Liver (tissue), 9 donors: Measurements from ENCODE around the gene DYRK3. TPM values are rescaled to one million over a fixed set of nuclear protein-coding genes. Genes with fewer than 3 reads are reported as not detected.

Experiments
- DNase-seq: peaks from one replicate; pipeline ENCODE4 v3.0.0-alpha.2; 2017; ENCODE audit warnings: low spot score
- H3K27ac ChIP-seq, 2 donors: one replicate each; pipeline ENCODE4 v1.7.0; 2013; ENCODE audit warnings: inconsistent platforms in 2 of 2, low read length in 2 of 2, control low read depth in 1 of 2, low read depth in 1 of 2, mild to moderate bottlenecking in 1 of 2
- H3K27me3 ChIP-seq, 4 donors: one replicate each; pipeline versions ENCODE4 v1.6.1 to v1.7.0; 2013; ENCODE audit warnings: low read length in 3 of 4, inconsistent platforms in 1 of 4, mild to moderate bottlenecking in 1 of 4, moderate library complexity in 1 of 4; ENCODE audit not compliant: control insufficient read depth in 4 of 4, insufficient read depth in 4 of 4
- H3K36me3 ChIP-seq, 4 donors: one replicate each; pipeline versions ENCODE4 v1.6.1 to v1.7.0; 2013; ENCODE audit warnings: low read length in 3 of 4, mild to moderate bottlenecking in 3 of 4, low read depth in 1 of 4, moderate library complexity in 1 of 4; ENCODE audit not compliant: control insufficient read depth in 4 of 4, insufficient read depth in 3 of 4
- H3K4me1 ChIP-seq, 4 donors: one replicate each; pipeline versions ENCODE4 v1.6.1 to v1.7.0; 2013; ENCODE audit warnings: low read length in 3 of 4, mild to moderate bottlenecking in 3 of 4, moderate library complexity in 1 of 4; ENCODE audit not compliant: control insufficient read depth in 4 of 4, insufficient read depth in 4 of 4
- H3K4me3 ChIP-seq, 3 donors: one replicate each; pipeline versions ENCODE4 v1.6.1 to v1.7.0; 2013; ENCODE audit warnings: low read length in 3 of 3, control low read depth in 1 of 3, low read depth in 1 of 3, mild to moderate bottlenecking in 1 of 3
- H3K9ac ChIP-seq, 2 donors: one replicate each; pipeline ENCODE4 v1.7.0; 2013; ENCODE audit warnings: low read length in 2 of 2, mild to moderate bottlenecking in 2 of 2, moderate library complexity in 2 of 2, control low read depth in 1 of 2, low read depth in 1 of 2
- H3K9me3 ChIP-seq, 4 donors: one replicate each; pipeline versions ENCODE4 v1.6.1 to v1.7.0; 2013; ENCODE audit warnings: low read length in 3 of 4; ENCODE audit not compliant: control insufficient read depth in 4 of 4
- ATF3 ChIP-seq: IDR thresholded peaks from 2 replicates; pipeline ENCODE4 v1.6.1; 2016; ENCODE audit warnings: antibody characterized with exemption
- CTCF ChIP-seq: fragments of 150-350 bp; IDR thresholded peaks from 2 replicates; pipeline ENCODE4 v1.5.1; 2017; ENCODE audit warnings: improper control_type of control experiment, low read depth, low read length; ENCODE audit not compliant: missing input control
- FOXA1 ChIP-seq: IDR thresholded peaks from 2 replicates; pipeline ENCODE4 v1.6.1; 2016; ENCODE audit warnings: antibody characterized with exemption
- HNF4A ChIP-seq, 2 donors: conservative IDR thresholded peaks; 2 replicates each; pipeline ENCODE4 v1.6.1; 2016; ENCODE audit warnings: antibody characterized with exemption in 2 of 2, mild to moderate bottlenecking in 2 of 2
- JUND ChIP-seq, 2 donors: IDR thresholded peaks; 2 replicates each; pipeline ENCODE4 v1.6.1; 2016; ENCODE audit warnings: antibody characterized with exemption in 2 of 2
- MAX ChIP-seq: IDR thresholded peaks from 2 replicates; pipeline ENCODE4 v1.6.1; 2016; ENCODE audit warnings: antibody characterized with exemption
- RAD21 ChIP-seq, 2 donors: IDR thresholded peaks; 2 replicates each; pipeline ENCODE4 v1.6.1; 2016; ENCODE audit warnings: antibody characterized with exemption in 2 of 2, mild to moderate bottlenecking in 2 of 2
- REST ChIP-seq: IDR thresholded peaks from 2 replicates; pipeline ENCODE4 v1.6.1; 2016; ENCODE audit warnings: antibody characterized with exemption, mild to moderate bottlenecking
- SP1 ChIP-seq: IDR thresholded peaks from 2 replicates; pipeline ENCODE4 v1.6.1; 2018; ENCODE audit warnings: antibody characterized with exemption, mild to moderate bottlenecking
- YY1 ChIP-seq: IDR thresholded peaks from 2 replicates; pipeline ENCODE4 v1.6.1; 2016; ENCODE audit warnings: antibody characterized with exemption, mild to moderate bottlenecking
- ZBTB33 ChIP-seq: IDR thresholded peaks from 2 replicates; pipeline ENCODE4 v1.6.1; 2016; ENCODE audit warnings: antibody characterized with exemption
- WGBS: extraction: QIAGEN DNeasy Blood & Tissue Kit; methylation state at CpG from one replicate; pipeline ENCODE4 v1.1.7; 2013; 5-methylcytosine and 5-hydroxymethylcytosine counted together
- polyA plus RNA-seq, 2 donors: library from polyadenylated mRNA; stranded (reverse) in 1 of 2; unstranded in 1 of 2; fragments of 200-250 nt in 1 of 2; fragments of >200 nt in 1 of 2; fragmentation: Nextera tagmentation in 1 of 2; extraction: Ambion mirVana in 1 of 2; gene quantifications; one replicate each; pipeline versions ENCODE4 v1.2.1 to v1.2.3, GENCODE V29; 2013 to 2015
- total RNA-seq, 2 donors: library from RNA; depleted of rRNA; stranded (reverse); fragments of >200 nt; gene quantifications; one replicate each; pipeline ENCODE4 v1.2.3, GENCODE V29; 2014
- donor health status: healthy.
- donor health status: healthy.
- donor health status: healthy.
- donor health status: healthy.
- donor health status: healthy.

Gene DYRK3
- total and polyA plus RNA-seq, 4 donors, result 1.5 to 41.8 (median 5.0) TPM

GRCh38 chr1:206661161-206661820, 26.0 kb downstream of the DYRK3 start (continued):
- no peak for TF ChIP-seq YY1

GRCh38 chr1:206662396-206663092, 27.2 kb downstream of the DYRK3 start:
- TF ChIP-seq YY1 (no peak), JUND (IDR thresholded peaks at IDR 0.05) (no peak), HNF4A (conservative IDR thresholded peaks at IDR 0.05) (no peak), ATF3 (no peak), MAX (no peak), ZBTB33 (no peak), FOXA1 (no peak), REST (no peak), SP1 (no peak), CTCF (no peak), RAD21 (IDR thresholded peaks at IDR 0.05) (no peak)
- no peak for DNase-seq
- Histone ChIP-seq H3K27ac (no peak overlapping the region), H3K27me3 (no peaks in the 10 kb centered on the region), H3K4me1 (peaks cover 0 to 29% (median 20%) of the 10 kb centered on the region in 4 donors), H3K9ac (no peak overlapping the region), H3K9me3 (no peaks in the 10 kb centered on the region), H3K4me3 (no peak overlapping the region), H3K36me3 (no peaks in the 10 kb centered on the region)
- WGBS, result 89% methylated on average over 3 of the region's 3 CpGs
